Kidney capillary endothelial cell (primary cell): ENCODE results near the gene TSPEAR.

ENCODE experiments used
- DNase-seq: peaks from one replicate; pipeline ENCODE4 v3.0.0-alpha.2; 2018; ENCODE audit warnings: low spot score

The TSPEAR gene

GRCh38 chr21:44720170-44720569, 8.8 kb upstream of the TSPEAR start:
- DNase-seq: no peak

- DNase-seq: no peak
Measured at GRCh38 chr21:44718571-44718970, 7.2 kb upstream of the TSPEAR start.

- no peak for DNase-seq
Measured at GRCh38 chr21:44718093-44718492, 6.7 kb upstream of the TSPEAR start.

GRCh38 chr21:44716984-44717383, 5.6 kb upstream of the TSPEAR start:
- DNase-seq: no peak

- no peak for DNase-seq
Measured at GRCh38 chr21:44714905-44715304, 3.5 kb upstream of the TSPEAR start.

- no peak for DNase-seq
Measured at GRCh38 chr21:44713846-44714245, 2.5 kb upstream of the TSPEAR start.

GRCh38 chr21:44713130-44713529, 1.8 kb upstream of the TSPEAR start:
- no peak for DNase-seq

- DNase-seq: no peak
Measured at GRCh38 chr21:44712203-44713028, 1.0 kb upstream of the TSPEAR start.

- no peak for DNase-seq
Measured at GRCh38 chr21:44710756-44711326, 531 bp downstream of the TSPEAR start.

GRCh38 chr21:44710294-44710665, 1.1 kb downstream of the TSPEAR start:
- DNase-seq: no peak

GRCh38 chr21:44709426-44710293, 1.7 kb downstream of the TSPEAR start:
- DNase-seq: no peak

GRCh38 chr21:44708866-44709425, 2.4 kb downstream of the TSPEAR start:
- DNase-seq: no peak

GRCh38 chr21:44708213-44708865, 3.0 kb downstream of the TSPEAR start:
- DNase-seq: no peak

- no peak for DNase-seq
Measured at GRCh38 chr21:44706706-44707581, 4.4 kb downstream of the TSPEAR start.

- no peak for DNase-seq
Measured at GRCh38 chr21:44706026-44706705, 5.2 kb downstream of the TSPEAR start.

- DNase-seq: no peak
Measured at GRCh38 chr21:44704636-44705001, 6.8 kb downstream of the TSPEAR start.

GRCh38 chr21:44703731-44704635, 7.4 kb downstream of the TSPEAR start:
- DNase-seq: no peak

- DNase-seq: no peak
Measured at GRCh38 chr21:44702973-44703730, 8.2 kb downstream of the TSPEAR start.
